HG02870 (cell line): ENCODE data around the gene NUP153.

Experiments
- ATAC-seq: cut with Tn5 transposase; IDR thresholded peaks from one replicate; pipeline ENCODE4 v1.9.1; 2021; ENCODE audit warnings: mild to moderate bottlenecking, moderate library complexity; ENCODE audit not compliant: unreplicated experiment

NUP153 gene

DNA sequence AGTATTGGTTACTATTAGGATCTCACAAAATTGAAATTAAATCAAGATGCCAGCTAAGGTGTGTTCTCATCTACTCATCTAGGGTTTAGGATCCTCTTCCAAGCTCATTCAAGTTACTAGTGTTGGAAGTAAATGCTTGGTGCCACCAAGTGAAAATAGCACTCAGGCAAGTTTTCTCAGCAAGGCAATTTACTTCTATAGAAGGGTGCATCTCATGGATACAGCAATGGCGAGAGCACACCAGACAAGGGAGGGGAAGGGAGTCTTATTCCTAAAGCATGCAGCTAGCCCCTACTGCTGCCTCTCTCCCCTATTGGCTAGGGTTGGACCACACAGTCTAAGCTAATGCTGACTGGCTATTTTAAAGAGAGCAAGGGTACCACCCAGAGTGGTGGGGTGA is 129.7 kb downstream of the NUP153 start:
- ATAC-seq: no peak

DNA sequence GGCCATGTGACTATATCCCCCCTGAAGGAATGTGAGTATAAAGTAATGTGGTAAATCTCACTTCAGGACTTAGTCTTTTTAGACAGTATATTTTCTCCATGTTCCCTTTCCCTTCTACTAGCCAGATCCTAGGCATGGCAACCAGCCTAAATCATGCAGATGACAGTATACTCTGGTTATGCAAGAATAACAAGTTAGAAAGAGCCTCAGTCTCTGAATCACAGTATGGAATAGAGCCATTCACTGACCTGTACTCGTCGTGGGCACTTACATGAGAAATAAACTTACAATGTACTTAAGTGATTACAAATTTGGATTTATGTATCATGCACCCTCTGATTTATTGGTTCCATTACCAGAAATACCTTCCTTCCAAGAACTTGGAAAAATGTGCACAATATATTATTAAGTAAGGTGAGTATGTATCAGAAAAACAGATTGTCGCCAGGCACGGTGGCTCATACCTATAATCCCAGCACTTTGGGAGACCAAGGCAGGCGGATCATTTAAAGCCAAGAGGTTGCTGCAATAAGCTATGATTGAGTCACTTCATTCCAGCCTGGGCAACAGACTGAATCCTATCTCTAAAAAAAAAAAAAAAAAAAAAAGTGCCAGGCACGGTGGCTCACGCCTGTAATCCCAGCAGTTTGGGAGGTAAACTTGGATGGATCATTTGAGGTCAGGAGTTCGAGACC is 131.7 kb downstream of the NUP153 start:
- ATAC-seq: no peak

DNA sequence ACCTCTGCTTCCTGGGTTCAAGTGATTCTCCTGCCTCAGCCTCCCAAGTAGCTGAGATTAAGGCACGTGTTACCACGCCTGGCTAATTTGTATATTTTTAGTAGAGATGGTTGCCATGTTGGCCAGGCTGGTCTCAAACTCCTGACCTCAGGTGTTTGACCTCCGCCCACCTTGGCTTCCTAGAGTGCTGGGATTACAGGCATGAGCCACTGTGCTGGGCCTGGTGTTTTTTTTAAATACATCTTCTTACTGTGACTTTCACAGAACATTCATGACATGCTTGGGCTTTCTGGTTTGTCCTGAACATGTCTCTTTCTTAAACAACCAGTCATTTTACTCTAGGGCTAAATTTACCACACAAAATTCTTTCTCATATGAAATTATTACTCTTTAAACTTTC is 141.3 kb downstream of the NUP153 start:
- ATAC-seq: no peak
